ENCODE measurements around the gene EPB41L3.
"Not testable (repeated sequence)": the region's sequence is repeated elsewhere in the genome, so short reads cannot be mapped to it uniquely, and the experiment has no call there.

Gene EPB41L3

DNA sequence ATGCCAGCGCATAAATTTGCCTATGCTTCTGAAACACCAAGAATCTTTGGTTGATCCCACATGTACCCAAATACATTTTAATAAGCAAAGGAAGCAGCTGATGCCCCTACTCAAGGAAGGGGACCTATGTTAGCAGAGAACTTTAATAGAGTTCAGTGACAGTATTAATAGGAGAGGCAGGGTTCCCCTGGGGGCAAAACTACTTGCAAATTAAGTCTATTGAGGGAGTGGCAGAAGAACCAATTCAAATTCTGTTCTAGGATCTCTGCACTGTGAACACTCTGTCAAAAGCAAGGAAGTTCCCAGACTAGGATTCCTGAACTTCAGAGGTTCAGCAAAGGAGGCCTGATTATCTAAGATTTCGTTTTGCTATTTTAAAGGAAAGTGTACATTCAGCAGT lies 47.5 kb downstream of the EPB41L3 start:
- DNase-seq (ENCODE audit: low read depth) = no peak

GRCh38 chr18:5490753-5491480 lies 52.9 kb downstream of the EPB41L3 start:
- DNase-seq (ENCODE audit: low read depth) = no peak

GRCh38 chr18:5488844-5489243 lies 55.0 kb downstream of the EPB41L3 start:
- DNase-seq (ENCODE audit: low read depth) = no peak

GRCh38 chr18:5488044-5488443 lies 55.8 kb downstream of the EPB41L3 start:
- DNase-seq (ENCODE audit: low read depth) = not testable (repeated sequence)

DNA sequence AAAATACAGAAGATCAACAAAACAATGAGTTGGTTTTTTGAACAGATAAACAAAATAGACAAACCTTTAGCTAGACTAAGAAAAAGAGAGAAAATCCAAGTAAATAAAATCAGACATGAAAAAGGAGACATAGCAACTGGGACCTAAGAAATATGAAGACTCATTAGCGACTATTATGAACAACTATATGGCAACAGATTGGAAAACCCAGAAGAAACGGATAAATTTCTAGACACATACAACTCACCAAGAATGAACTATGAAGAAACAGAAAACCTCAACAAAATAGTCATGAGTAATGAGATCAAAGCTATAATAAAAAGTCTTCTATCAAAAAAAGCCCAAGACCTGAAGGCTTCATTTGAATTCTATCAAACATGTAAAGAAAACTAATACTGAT lies 59.3 kb downstream of the EPB41L3 start:
- DNase-seq (ENCODE audit: low read depth) = no peak

GRCh38 chr18:5481621-5482020 lies 62.2 kb downstream of the EPB41L3 start:
- DNase-seq (ENCODE audit: low read depth) = no peak

DNA sequence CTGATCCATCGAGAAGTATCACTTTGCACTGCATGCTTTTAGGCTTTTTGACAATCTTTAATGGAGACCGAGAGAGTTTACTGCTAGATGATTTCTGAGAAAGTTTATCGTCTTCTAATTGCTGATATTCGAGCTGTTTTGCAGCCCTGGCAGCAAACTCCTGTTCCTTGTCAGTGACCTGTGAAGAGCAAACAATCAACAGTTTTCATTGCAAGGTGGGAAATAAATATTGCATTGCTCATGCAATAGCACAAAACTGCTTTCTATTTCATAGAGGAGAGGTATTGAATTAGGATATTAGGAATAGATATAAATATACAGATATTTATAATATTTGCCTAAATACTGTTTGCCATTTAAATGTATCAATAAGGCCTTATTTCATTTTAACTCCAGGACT lies 65.5 kb downstream of the EPB41L3 start:
- no peak for DNase-seq (ENCODE audit: low read depth)

DNA sequence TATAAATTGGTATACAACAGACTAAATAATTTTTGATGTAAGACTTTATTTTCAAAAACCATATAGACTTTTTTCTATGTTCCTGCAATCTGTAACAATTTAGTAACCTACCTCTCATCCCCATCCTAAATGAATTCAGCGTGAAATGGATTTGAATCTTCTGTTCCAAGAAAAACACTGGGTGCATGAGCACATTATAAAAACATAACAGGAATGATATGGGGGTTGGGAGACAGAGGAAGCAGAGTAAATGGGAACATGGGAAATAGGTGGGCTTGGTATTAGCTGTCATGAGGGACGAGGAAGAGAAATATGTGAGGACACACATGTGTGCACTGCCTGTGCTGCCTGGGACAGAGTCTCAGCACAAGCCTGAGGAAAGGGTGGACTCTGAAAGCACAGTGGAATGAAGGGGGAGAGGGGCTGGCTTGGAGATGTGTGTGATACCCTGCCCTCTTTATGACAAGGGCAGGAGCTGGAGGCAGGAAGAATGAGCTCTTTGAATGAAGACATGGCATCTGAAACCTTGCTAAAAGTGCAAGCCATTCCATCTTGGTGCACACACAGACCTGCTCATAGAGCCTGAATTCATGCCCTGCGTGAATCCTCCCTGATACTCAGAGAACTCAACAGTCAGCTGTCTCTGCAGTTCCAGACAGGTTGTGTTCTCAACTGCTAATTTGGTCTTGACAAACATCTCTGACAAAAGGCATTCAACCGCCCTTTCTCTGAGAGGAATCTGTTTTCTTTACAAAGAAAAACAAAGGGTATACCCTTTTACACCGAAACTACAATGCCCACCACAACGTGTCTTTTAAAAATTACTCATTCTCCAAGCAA lies 66.6 kb downstream of the EPB41L3 start:
- no peak for DNase-seq (ENCODE audit: low read depth)

DNA sequence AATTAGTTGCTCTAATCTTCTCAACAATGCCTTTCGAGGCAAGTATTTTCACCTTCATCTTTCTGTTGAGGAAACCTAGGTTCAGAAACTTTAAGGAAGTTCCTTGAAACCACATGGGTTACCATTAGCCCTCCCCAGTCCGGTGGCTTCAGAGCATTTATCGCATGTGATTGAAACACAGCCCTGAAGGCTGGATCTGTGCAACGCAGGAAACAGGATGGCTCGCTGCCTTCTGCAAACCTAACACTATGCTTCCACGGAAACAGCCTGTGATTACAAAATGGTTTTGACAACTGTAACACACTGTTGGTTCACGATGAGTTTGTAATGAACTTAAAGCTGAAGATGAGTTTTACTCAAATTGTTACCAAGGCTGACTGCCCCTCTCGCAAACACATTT lies 68.5 kb downstream of the EPB41L3 start:
- no peak for DNase-seq (ENCODE audit: low read depth)

GRCh38 chr18:5469340-5469739 lies 74.5 kb downstream of the EPB41L3 start:
- DNase-seq (ENCODE audit: low read depth) = no peak

DNA sequence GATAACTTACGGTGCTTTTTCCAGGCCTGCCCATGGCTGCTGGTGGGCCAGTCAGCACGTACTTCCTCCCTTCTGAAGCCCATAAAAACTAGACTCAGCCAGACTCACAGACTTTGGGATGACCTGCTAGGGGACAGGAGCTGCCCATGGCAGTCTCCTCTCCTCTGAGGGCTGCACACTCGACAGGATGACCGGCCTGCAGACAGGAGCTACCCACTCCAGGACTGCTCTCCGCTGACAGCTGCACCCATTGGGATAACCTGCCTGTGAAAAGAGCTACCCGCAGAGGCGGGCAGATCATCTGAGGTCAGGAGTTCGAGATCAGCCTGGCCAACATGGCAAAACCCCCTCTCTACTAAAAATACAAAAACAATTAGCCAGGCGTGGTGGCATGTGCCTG lies 75.4 kb downstream of the EPB41L3 start:
- DNase-seq (ENCODE audit: low read depth) = no peak

GRCh38 chr18:5467671-5468070 lies 76.1 kb downstream of the EPB41L3 start:
- no peak for DNase-seq (ENCODE audit: low read depth)

GRCh38 chr18:5466256-5466655 lies 77.5 kb downstream of the EPB41L3 start:
- no peak for DNase-seq (ENCODE audit: low read depth)

- DNase-seq (ENCODE audit: low read depth) = no peak
Observed at GRCh38 chr18:5464251-5464650, 79.5 kb downstream of the EPB41L3 start.

DNA sequence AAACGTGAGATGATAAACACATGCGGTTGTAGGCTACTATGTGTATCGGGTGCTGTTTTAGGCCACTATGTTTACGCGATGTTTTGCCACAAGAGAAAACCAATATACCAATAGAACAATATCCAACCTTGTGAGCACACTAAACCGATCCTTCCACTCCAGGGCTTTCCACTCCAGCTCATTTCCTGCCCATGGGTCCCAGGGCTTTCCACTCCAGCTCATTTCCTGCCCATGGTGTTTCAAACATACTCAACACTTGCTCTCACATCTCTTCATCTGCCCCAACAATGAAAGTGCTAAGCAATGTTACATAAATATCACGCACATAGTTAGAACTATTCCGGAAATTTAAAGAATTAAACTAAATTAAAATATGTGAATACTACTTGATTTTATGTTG lies 80.0 kb downstream of the EPB41L3 start:
- no peak for DNase-seq (ENCODE audit: low read depth)

- DNase-seq (ENCODE audit: low read depth) = no peak
Observed at GRCh38 chr18:5463390-5463789, 80.4 kb downstream of the EPB41L3 start.

DNA sequence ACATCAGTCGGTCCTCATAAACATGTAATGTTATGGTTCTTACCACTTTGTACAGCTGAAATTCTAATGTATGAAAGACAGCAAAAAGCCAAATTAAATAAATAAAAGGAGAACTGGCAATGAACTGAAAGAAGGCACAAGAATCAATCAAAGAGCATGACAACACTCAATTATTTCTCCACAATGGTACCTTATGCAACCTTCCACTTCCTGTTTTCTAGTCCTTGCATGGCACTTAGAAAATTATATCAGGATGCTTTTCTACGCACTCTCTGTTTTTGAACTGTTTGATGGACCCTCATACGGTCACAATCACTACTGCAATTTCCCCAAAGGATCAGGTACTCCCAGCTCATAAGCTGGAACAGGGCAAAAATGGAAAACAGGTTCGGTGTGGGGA lies 81.6 kb downstream of the EPB41L3 start:
- no peak for DNase-seq (ENCODE audit: low read depth)

- DNase-seq (ENCODE audit: low read depth) = no peak
Observed at GRCh38 chr18:5461041-5461440, 82.8 kb downstream of the EPB41L3 start.

- no peak for DNase-seq (ENCODE audit: low read depth)
Observed at GRCh38 chr18:5457462-5457957, 86.3 kb downstream of the EPB41L3 start.

DNA sequence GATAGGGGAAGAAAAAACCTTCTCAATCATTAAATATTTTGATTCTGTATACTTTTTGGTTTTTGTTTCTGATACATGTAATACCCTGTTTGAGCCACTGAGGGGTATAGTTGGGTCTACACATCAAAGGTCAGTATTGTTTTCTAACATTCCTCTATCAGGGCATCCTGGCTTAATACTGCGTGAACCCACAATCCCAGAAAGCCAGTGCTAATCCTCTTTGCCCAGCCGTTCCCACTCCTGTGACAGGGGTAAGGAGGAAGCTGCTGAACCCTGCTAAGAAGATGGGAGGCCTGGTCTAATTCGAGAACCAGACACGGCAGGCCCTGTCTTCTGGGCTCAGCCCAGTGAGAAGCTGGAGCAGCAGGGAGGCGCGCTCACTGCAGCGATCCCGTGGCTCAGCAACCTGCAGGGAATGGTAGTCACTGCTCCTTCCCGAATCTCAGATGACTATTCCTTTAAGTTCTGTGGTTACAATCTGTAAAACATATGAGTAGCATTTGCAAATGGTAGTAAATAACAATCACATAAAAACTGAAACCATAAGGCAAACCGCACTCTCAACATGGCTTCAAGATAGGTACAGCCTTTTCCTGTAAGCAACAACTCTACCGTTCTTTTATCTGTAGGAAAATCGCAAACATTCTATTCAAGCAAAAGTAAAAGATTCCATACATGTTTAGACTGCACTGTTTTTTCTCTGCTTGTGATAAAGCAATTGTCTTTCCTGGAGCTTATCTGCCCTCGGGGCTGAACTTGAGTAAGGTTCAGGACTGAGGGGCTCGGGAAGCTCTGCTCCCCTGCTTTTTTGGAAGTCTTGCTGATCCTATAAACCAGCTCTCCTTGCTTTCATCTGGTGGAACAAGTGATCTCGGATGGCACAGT lies 87.0 kb downstream of the EPB41L3 start:
- no peak for DNase-seq (ENCODE audit: low read depth)

GRCh38 chr18:5455674-5456073 lies 88.1 kb downstream of the EPB41L3 start:
- DNase-seq (ENCODE audit: low read depth) = no peak

DNA sequence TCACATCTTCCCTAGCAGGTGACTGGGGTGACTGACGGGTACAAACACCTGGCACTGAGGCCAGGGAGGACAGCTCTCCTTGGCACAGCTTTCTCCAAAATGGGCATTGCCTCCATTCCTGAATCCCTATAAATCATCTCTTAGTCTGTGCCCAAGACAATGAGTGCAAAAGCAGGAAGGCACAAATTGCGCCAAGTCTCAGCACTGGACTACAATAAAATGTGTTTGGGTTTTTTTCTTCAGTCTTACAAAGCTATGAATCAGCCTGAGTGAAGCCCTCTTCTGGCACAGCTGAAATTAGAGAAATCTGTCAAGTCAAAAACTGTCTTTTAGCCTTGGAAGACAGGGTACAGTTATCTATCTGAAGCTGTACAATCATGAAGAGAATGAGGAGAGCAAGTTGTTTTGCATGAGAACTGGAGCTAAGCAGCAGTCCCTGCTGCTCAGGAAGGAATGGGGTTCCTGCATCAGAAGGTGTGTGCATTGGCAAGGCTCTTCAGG lies 90.8 kb downstream of the EPB41L3 start:
- DNase-seq (ENCODE audit: low read depth) = no peak

Data from activated T-cell treated with anti-CD3 and anti-CD28 coated beads for 24 hours (primary cell).